ENCODE data around the gene RTBDN. TPM values are rescaled to one million over a fixed set of nuclear protein-coding genes. Genes with fewer than 3 reads are reported as not detected.

Gene RTBDN
- total RNA-seq, 1 donor from 2014 or later, result not detected

GRCh38 chr19:12838886-12839756 lies 4.7 kb upstream of the RTBDN start:
- ATAC-seq (no peak), DNase-seq (no peak)
- no peaks in the 10 kb centered on the region for H3K9me3 ChIP-seq
- TF ChIP-seq, protein P1, sequence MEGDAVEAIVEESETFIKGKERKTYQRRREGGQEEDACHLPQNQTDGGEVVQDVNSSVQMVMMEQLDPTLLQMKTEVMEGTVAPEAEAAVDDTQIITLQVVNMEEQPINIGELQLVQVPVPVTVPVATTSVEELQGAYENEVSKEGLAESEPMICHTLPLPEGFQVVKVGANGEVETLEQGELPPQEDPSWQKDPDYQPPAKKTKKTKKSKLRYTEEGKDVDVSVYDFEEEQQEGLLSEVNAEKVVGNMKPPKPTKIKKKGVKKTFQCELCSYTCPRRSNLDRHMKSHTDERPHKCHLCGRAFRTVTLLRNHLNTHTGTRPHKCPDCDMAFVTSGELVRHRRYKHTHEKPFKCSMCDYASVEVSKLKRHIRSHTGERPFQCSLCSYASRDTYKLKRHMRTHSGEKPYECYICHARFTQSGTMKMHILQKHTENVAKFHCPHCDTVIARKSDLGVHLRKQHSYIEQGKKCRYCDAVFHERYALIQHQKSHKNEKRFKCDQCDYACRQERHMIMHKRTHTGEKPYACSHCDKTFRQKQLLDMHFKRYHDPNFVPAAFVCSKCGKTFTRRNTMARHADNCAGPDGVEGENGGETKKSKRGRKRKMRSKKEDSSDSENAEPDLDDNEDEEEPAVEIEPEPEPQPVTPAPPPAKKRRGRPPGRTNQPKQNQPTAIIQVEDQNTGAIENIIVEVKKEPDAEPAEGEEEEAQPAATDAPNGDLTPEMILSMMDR (IDR thresholded peaks at IDR 0.05), result no peak
- intact Hi-C loops (cut with DNase I), result no loop called here
- H3K36me3 ChIP-seq, result no peaks in the 10 kb centered on the region
- H3K4me3 ChIP-seq, result no peak overlapping the region
- H3K27me3 ChIP-seq, result peaks cover 97% of the 10 kb centered on the region
- no peak overlapping the region for H3K27ac ChIP-seq
- peaks cover 12% of the 10 kb centered on the region for H3K4me1 ChIP-seq

DNA sequence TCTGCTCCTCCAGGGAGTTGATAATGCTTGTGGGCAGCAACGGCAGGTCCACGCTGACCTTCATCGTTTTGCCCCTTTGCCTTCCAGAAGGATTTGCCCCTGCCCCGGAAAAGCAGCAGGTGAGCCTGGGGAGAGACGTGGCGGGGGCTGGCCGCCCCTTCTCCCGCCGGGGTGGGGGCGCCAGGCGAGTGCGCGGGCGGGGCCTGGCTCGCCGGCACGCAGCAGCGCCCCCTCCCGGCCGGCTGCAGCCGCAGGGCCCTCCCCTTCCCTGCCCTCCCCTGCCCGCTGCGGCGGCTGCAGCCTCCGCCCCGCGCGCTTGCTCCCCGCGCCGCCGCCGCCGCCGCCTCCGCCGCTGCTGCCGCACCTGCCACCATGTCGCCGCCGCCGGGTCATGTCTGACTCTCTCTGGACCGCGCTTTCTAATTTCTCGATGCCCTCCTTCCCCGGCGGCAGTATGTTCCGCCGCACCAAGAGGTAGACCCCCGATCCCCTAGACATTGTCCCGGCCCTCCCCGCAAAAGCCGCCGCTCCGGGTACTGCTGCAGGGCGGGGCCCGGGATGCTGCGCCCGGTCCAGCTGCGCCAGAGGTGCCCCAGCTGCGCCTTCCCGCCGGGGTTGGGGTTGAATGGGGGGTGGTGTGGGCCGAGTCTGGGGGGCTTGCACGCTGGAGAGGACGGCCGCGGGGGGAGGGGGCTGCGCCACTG lies 4.0 kb upstream of the RTBDN start, which contains the start of gene MAST1:
TSS of gene MAST1 (plus strand) at position 334 of the 704 bp plus-strand sequence. CDS start at position 392, 58 bp downstream.
- Histone ChIP-seq H3K4me1 (peaks cover 15% of the 10 kb centered on the region), H3K27me3 (peaks cover 96% of the 10 kb centered on the region), H3K27ac (no peak within 1 kb of the TSS), H3K4me3 (peak within 1 kb of the TSS; percentile 30), H3K9me3 (no peaks in the 10 kb centered on the region), H3K36me3 (no peaks in the 10 kb centered on the region)
- ATAC-seq (peak; percentile 73), DNase-seq (peak; percentile 71)
- intact Hi-C loops (cut with DNase I), result no loop called here
- TF ChIP-seq, protein P1 (IDR thresholded peaks at IDR 0.05), result peak; percentile 28

- DNase-seq, result no peak
- intact Hi-C loops (cut with DNase I), result no loop called here
- no peaks in the 10 kb centered on the region for H3K9me3 ChIP-seq
- no peak overlapping the region for H3K4me3 ChIP-seq
- peaks cover 96% of the 10 kb centered on the region for H3K27me3 ChIP-seq
- no peaks in the 10 kb centered on the region for H3K36me3 ChIP-seq
- no peak for ATAC-seq
- TF ChIP-seq, protein P1 (IDR thresholded peaks at IDR 0.05), result no peak
- peaks cover 17% of the 10 kb centered on the region for H3K4me1 ChIP-seq
- no peak overlapping the region for H3K27ac ChIP-seq
These were observed 2.8 kb upstream of the RTBDN start for GRCh38 chr19:12837225-12837624.

DNA sequence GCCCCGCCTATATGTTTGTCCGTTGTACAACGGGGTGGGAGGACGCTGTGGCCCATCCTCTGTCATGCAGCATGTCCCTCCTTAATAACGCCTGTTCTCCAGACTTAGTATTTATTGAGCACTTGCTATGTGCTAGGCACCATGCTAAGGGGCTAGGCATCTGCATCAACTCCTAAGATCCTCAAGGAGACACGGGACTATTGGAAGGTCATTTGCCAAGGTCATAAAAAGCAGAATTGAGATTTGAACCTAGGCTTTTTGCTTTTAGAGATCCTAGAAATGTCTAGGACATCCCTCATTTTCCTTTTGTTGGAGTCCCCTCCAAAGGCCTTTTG lies 2.1 kb upstream of the RTBDN start:
- TF ChIP-seq, protein P1 (IDR thresholded peaks at IDR 0.05), result no peak
- Histone ChIP-seq H3K27ac (no peak overlapping the region), H3K4me1 (peaks cover 17% of the 10 kb centered on the region), H3K27me3 (peaks cover 96% of the 10 kb centered on the region), H3K4me3 (no peak overlapping the region), H3K36me3 (no peaks in the 10 kb centered on the region), H3K9me3 (no peaks in the 10 kb centered on the region)
- no peak for ATAC-seq
- no peak for DNase-seq
- intact Hi-C loops (cut with DNase I), result no loop called here

- H3K36me3 ChIP-seq, result no peaks in the 10 kb centered on the region
- intact Hi-C loops (cut with DNase I), result no loop called here
- H3K27me3 ChIP-seq, result peaks cover 91% of the 10 kb centered on the region
- ATAC-seq (no peak), DNase-seq (no peak)
- H3K27ac ChIP-seq, result no peak overlapping the region
- H3K4me3 ChIP-seq, result no peak overlapping the region
- peaks cover 13% of the 10 kb centered on the region for H3K4me1 ChIP-seq
- H3K9me3 ChIP-seq, result no peaks in the 10 kb centered on the region
- TF ChIP-seq, protein P1 (IDR thresholded peaks at IDR 0.05), result no peak
These were observed 788 bp upstream of the RTBDN start for GRCh38 chr19:12834976-12835757.
